Measurements from ENCODE around the gene USP5. TPM values are rescaled to one million over a fixed set of nuclear protein-coding genes. Genes with fewer than 3 reads are reported as not detected.
"Not testable (repeated sequence)": the region's sequence is repeated elsewhere in the genome, so short reads cannot be mapped to it uniquely, and the experiment has no call there.

USP5 gene
- total RNA-seq, 1 experiment from 2014 or later, result 175 TPM

GRCh38 chr12:6889775-6890573 lies 38.0 kb downstream of the USP5 start:
- H3K9me2 ChIP-seq (ENCODE audit: insufficient read depth); POLR2A ChIA-PET; RAD21 ChIA-PET (ENCODE audit: low non-redundant PET in 1 of 2, low total read pairs in 2 of 2, uncharacterized antibody in 2 of 2, unreplicated experiment in 2 of 2); DNase-seq (ENCODE audit: low read depth, low spot score); ATAC-seq; H3K27me3 ChIP-seq (ENCODE audit: insufficient read depth, low read length); CTCF ChIA-PET; H4K20me1 ChIP-seq (ENCODE audit: insufficient read depth); H3K9me3 ChIP-seq (ENCODE audit: control insufficient read depth in 1 of 2, insufficient read depth in 1 of 2, low read depth in 1 of 2, low read length in 2 of 2); BruUV-seq (replicated peaks); H3K79me2 ChIP-seq (ENCODE audit: insufficient read depth, low read length); H3K36me3 ChIP-seq (ENCODE audit: control insufficient read depth in 1 of 2, insufficient read depth in 2 of 2, low read length in 2 of 2); intact Hi-C loops (cut with micrococcal nuclease); H2AFZ ChIP-seq (ENCODE audit: low read depth, low read length, poor library complexity, severe bottlenecking): not testable (repeated sequence)
- peak overlapping the region; percentile 68 for H3K9ac ChIP-seq (ENCODE audit: low read length)
- peak overlapping the region; percentile 87 for H3K27ac ChIP-seq (ENCODE audit: low read depth, low read length)
- peak overlapping the region; percentile 73 for H3K4me2 ChIP-seq (ENCODE audit: low read length)
- peak overlapping the region in 1 of 2 experiments; percentile 52; a peak in 2 of 4 replicates for H3K4me3 ChIP-seq (replicated peaks in 1 of 2; ENCODE audit: low read depth in 1 of 2, low read length in 2 of 2)
- peaks cover 12 to 18% of the 10 kb centered on the region in 2 experiments for H3K4me1 ChIP-seq (ENCODE audit: control insufficient read depth in 1 of 2, insufficient read depth in 2 of 2, low read length in 2 of 2)

GRCh38 chr12:6890789-6891645 lies 39.1 kb downstream of the USP5 start:
- no TSS peak for BruUV-seq (replicated peaks)
- H2AFZ ChIP-seq (ENCODE audit: low read depth, low read length, poor library complexity, severe bottlenecking), result peak overlapping the region; percentile 57
- CTCF ChIA-PET, result interaction anchor here (0.6 to 2.1 kb wide), 16 partner anchors 10 to 222 kb away, joined by 3 to 30 read pairs (median 4); partner anchors contain the start of genes CDCA3, LRRC23, SPSB2 and USP5

More at GRCh38 chr12:6890789-6891645, 39.1 kb downstream of the USP5 start:
- DNase-seq (ENCODE audit: low read depth, low spot score) (peak; percentile 86), ATAC-seq (peak; percentile 97)
- RAD21 ChIA-PET (ENCODE audit: low non-redundant PET in 1 of 2, low total read pairs in 2 of 2, uncharacterized antibody in 2 of 2, unreplicated experiment in 2 of 2), result interaction anchor here (1.2 kb wide), 2 partner anchors 18 kb away, joined by 3 to 4 read pairs; partner anchors contain the start of gene SPSB2 (in 2 of the 2)
- Histone ChIP-seq H3K9me3 (ENCODE audit: control insufficient read depth in 1 of 2, insufficient read depth in 1 of 2, low read depth in 1 of 2, low read length in 2 of 2) (no peaks in the 10 kb centered on the region), H3K27me3 (ENCODE audit: insufficient read depth, low read length) (no peaks in the 10 kb centered on the region), H3K4me2 (ENCODE audit: low read length) (peak overlapping the region; percentile 73), H3K4me1 (ENCODE audit: control insufficient read depth in 1 of 2, insufficient read depth in 2 of 2, low read length in 2 of 2) (peaks cover 12 to 18% of the 10 kb centered on the region in 2 experiments), H4K20me1 (ENCODE audit: insufficient read depth) (no peaks in the 10 kb centered on the region), H3K9ac (ENCODE audit: low read length) (peak overlapping the region; percentile 68), H3K27ac (ENCODE audit: low read depth, low read length) (peak overlapping the region; percentile 87), H3K4me3 (replicated peaks in 1 of 2; ENCODE audit: low read depth in 1 of 2, low read length in 2 of 2) (peak overlapping the region; percentile 34 to 52), H3K79me2 (ENCODE audit: insufficient read depth, low read length) (no peaks in the 10 kb centered on the region), H3K36me3 (ENCODE audit: control insufficient read depth in 1 of 2, insufficient read depth in 2 of 2, low read length in 2 of 2) (no peaks in the 10 kb centered on the region; a peak in 1 of 4 replicates), H3K9me2 (ENCODE audit: insufficient read depth) (no peaks in the 10 kb centered on the region)
- intact Hi-C loops (cut with micrococcal nuclease), result loop anchor here (1.0 kb wide), 1 partner anchor 20 kb away; no protein-coding TSS in a partner anchor
- TF ChIP-seq TCF7L2 (IDR thresholded peaks at IDR 0.05; ENCODE audit: borderline replicate concordance, extremely low read depth, insufficient read depth, insufficient read length), result peak; percentile 57
- peak; percentile 70 to 82 (median 77) for TF ChIP-seq CTCF (IDR thresholded peaks at IDR 0.05 in 2 of 3, conservative IDR thresholded peaks at IDR 0.05 in 1 of 3; ENCODE audit: borderline replicate concordance in 1 of 3, insufficient read depth in 1 of 3, low read depth in 2 of 3, low read length in 2 of 3)
- TF ChIP-seq CEBPB (IDR thresholded peaks at IDR 0.05; ENCODE audit: low read depth), result peak; percentile 100
- peak; percentile 43; the same call in 1 of the 2 replicates for TF ChIP-seq JUND (IDR thresholded peaks at IDR 0.05)
- TF ChIP-seq SRF (IDR thresholded peaks at IDR 0.05; ENCODE audit: low read depth), result no peak; the same call in 1 of the 2 replicates
- peak; percentile 93 for TF ChIP-seq POLR2AphosphoS5 (IDR thresholded peaks at IDR 0.05; ENCODE audit: low read depth, low read length)
- no peak; the same call in 1 of the 2 replicates for TF ChIP-seq SIN3A (IDR thresholded peaks at IDR 0.05; ENCODE audit: low read depth)
- TF ChIP-seq RAD21 (IDR thresholded peaks at IDR 0.05; ENCODE audit: low read depth), result peak; percentile 72
- TF ChIP-seq MAX (IDR thresholded peaks at IDR 0.05), result peak; percentile 81
- TF ChIP-seq SP1 (IDR thresholded peaks at IDR 0.05; ENCODE audit: low read depth), result peak; percentile 73
- no peak for TF ChIP-seq YY1 (IDR thresholded peaks at IDR 0.05; ENCODE audit: extremely low read depth, insufficient replicate concordance, low read depth, low read length)
- TF ChIP-seq CBX3 (IDR thresholded peaks at IDR 0.05; ENCODE audit: low read depth), result peak; percentile 80; the same call in 1 of the 2 replicates
- TF ChIP-seq POLR2A (IDR thresholded peaks at IDR 0.05; ENCODE audit: borderline replicate concordance, extremely low read depth, insufficient read depth, insufficient read length), result peak; percentile 96
- POLR2A ChIA-PET, result interaction anchor here (0.7 to 1.7 kb wide), 14 partner anchors 10 to 73 kb away, joined by 3 to 10 read pairs (median 4); partner anchors contain the start of genes C12orf57, LRRC23, RNU7-1 and SPSB2
